Measurements from ENCODE around the gene KRT5.

KRT5 gene

GRCh38 chr12:52518574-52519386 is 1.4 kb downstream of the KRT5 start:
- Histone ChIP-seq H3K9me3 (ENCODE audit: insufficient read depth, low read length) (no peaks in the 10 kb centered on the region), H3K27me3 (ENCODE audit: insufficient read depth, insufficient read length) (peaks cover under 1% of the 10 kb centered on the region), H3K36me3 (ENCODE audit: insufficient read depth, insufficient read length, low read length) (no peaks in the 10 kb centered on the region), H3K4me3 (ENCODE audit: insufficient read length, low read depth) (no peak overlapping the region), H3K9ac (ENCODE audit: insufficient read length, low read depth) (no peak overlapping the region), H3K4me1 (ENCODE audit: insufficient read depth, insufficient read length) (peaks cover 15% of the 10 kb centered on the region)
- no peak for DNase-seq (ENCODE audit: low read depth, low spot score)
- TF ChIP-seq SUZ12 (IDR thresholded peaks at IDR 0.05; ENCODE audit: extremely low read depth, insufficient read depth, insufficient read length) (no peak), YY1 (IDR thresholded peaks at IDR 0.05; ENCODE audit: insufficient read depth, insufficient read length) (no peak), ZNF274 (IDR thresholded peaks at IDR 0.05; ENCODE audit: low read depth, low read length) (no peak)

GRCh38 chr12:52517888-52518287 is 2.3 kb downstream of the KRT5 start:
- TF ChIP-seq ZNF274 (IDR thresholded peaks at IDR 0.05; ENCODE audit: low read depth, low read length) (no peak), YY1 (IDR thresholded peaks at IDR 0.05; ENCODE audit: insufficient read depth, insufficient read length) (no peak), SUZ12 (IDR thresholded peaks at IDR 0.05; ENCODE audit: extremely low read depth, insufficient read depth, insufficient read length) (no peak)
- Histone ChIP-seq H3K4me3 (ENCODE audit: insufficient read length, low read depth) (no peak overlapping the region), H3K4me1 (ENCODE audit: insufficient read depth, insufficient read length) (peaks cover 12% of the 10 kb centered on the region), H3K36me3 (ENCODE audit: insufficient read depth, insufficient read length, low read length) (no peaks in the 10 kb centered on the region), H3K9ac (ENCODE audit: insufficient read length, low read depth) (no peak overlapping the region), H3K9me3 (ENCODE audit: insufficient read depth, low read length) (no peaks in the 10 kb centered on the region), H3K27me3 (ENCODE audit: insufficient read depth, insufficient read length) (peaks cover 2% of the 10 kb centered on the region)
- no peak for DNase-seq (ENCODE audit: low read depth, low spot score)

- Histone ChIP-seq H3K4me1 (ENCODE audit: insufficient read depth, insufficient read length) (peaks cover 6% of the 10 kb centered on the region), H3K9me3 (ENCODE audit: insufficient read depth, low read length) (no peaks in the 10 kb centered on the region), H3K36me3 (ENCODE audit: insufficient read depth, insufficient read length, low read length) (no peaks in the 10 kb centered on the region), H3K27me3 (ENCODE audit: insufficient read depth, insufficient read length) (peaks cover 2% of the 10 kb centered on the region), H3K9ac (ENCODE audit: insufficient read length, low read depth) (no peak overlapping the region), H3K4me3 (ENCODE audit: insufficient read length, low read depth) (no peak overlapping the region)
- DNase-seq (ENCODE audit: low read depth, low spot score): no peak
- no peak for TF ChIP-seq SUZ12 (IDR thresholded peaks at IDR 0.05; ENCODE audit: extremely low read depth, insufficient read depth, insufficient read length)
- no peak for TF ChIP-seq YY1 (IDR thresholded peaks at IDR 0.05; ENCODE audit: insufficient read depth, insufficient read length)
- TF ChIP-seq ZNF274 (IDR thresholded peaks at IDR 0.05; ENCODE audit: low read depth, low read length): no peak
Measured at GRCh38 chr12:52517005-52517835, 3.0 kb downstream of the KRT5 start.

- TF ChIP-seq YY1 (IDR thresholded peaks at IDR 0.05; ENCODE audit: insufficient read depth, insufficient read length) (no peak), ZNF274 (IDR thresholded peaks at IDR 0.05; ENCODE audit: low read depth, low read length) (no peak), SUZ12 (IDR thresholded peaks at IDR 0.05; ENCODE audit: extremely low read depth, insufficient read depth, insufficient read length) (no peak)
- DNase-seq (ENCODE audit: low read depth, low spot score): no peak
- Histone ChIP-seq H3K27me3 (ENCODE audit: insufficient read depth, insufficient read length) (peaks cover 2% of the 10 kb centered on the region), H3K36me3 (ENCODE audit: insufficient read depth, insufficient read length, low read length) (no peaks in the 10 kb centered on the region), H3K9me3 (ENCODE audit: insufficient read depth, low read length) (0 out of 2 replicates have a peak, but pooled peaks cover 2% of the 10 kb centered on the region), H3K4me1 (ENCODE audit: insufficient read depth, insufficient read length) (no peaks in the 10 kb centered on the region), H3K9ac (ENCODE audit: insufficient read length, low read depth) (no peak overlapping the region), H3K4me3 (ENCODE audit: insufficient read length, low read depth) (no peak overlapping the region)
Measured at GRCh38 chr12:52515927-52516831, 4.0 kb downstream of the KRT5 start.

GRCh38 chr12:52515319-52515646 is 4.9 kb downstream of the KRT5 start:
- Histone ChIP-seq H3K27me3 (ENCODE audit: insufficient read depth, insufficient read length) (peaks cover 2% of the 10 kb centered on the region), H3K9me3 (ENCODE audit: insufficient read depth, low read length) (peaks cover 11% of the 10 kb centered on the region), H3K4me3 (ENCODE audit: insufficient read length, low read depth) (no peak overlapping the region), H3K9ac (ENCODE audit: insufficient read length, low read depth) (no peak overlapping the region), H3K4me1 (ENCODE audit: insufficient read depth, insufficient read length) (no peaks in the 10 kb centered on the region), H3K36me3 (ENCODE audit: insufficient read depth, insufficient read length, low read length) (no peaks in the 10 kb centered on the region)
- DNase-seq (ENCODE audit: low read depth, low spot score): no peak
- TF ChIP-seq SUZ12 (IDR thresholded peaks at IDR 0.05; ENCODE audit: extremely low read depth, insufficient read depth, insufficient read length): no peak
- no peak for TF ChIP-seq YY1 (IDR thresholded peaks at IDR 0.05; ENCODE audit: insufficient read depth, insufficient read length)
- TF ChIP-seq ZNF274 (IDR thresholded peaks at IDR 0.05; ENCODE audit: low read depth, low read length): no peak

GRCh38 chr12:52514471-52515318 is 5.5 kb downstream of the KRT5 start:
- no peak overlapping the region for H3K9ac ChIP-seq (ENCODE audit: insufficient read length, low read depth)
- H3K36me3 ChIP-seq (ENCODE audit: insufficient read depth, insufficient read length, low read length): no peaks in the 10 kb centered on the region
- DNase-seq (ENCODE audit: low read depth, low spot score): no peak
- peaks cover 12% of the 10 kb centered on the region for H3K9me3 ChIP-seq (ENCODE audit: insufficient read depth, low read length)
- no peaks in the 10 kb centered on the region for H3K4me1 ChIP-seq (ENCODE audit: insufficient read depth, insufficient read length)
- H3K4me3 ChIP-seq (ENCODE audit: insufficient read length, low read depth): no peak overlapping the region
- TF ChIP-seq ZNF274 (IDR thresholded peaks at IDR 0.05; ENCODE audit: low read depth, low read length): no peak
- no peak for TF ChIP-seq YY1 (IDR thresholded peaks at IDR 0.05; ENCODE audit: insufficient read depth, insufficient read length)
- TF ChIP-seq SUZ12 (IDR thresholded peaks at IDR 0.05; ENCODE audit: extremely low read depth, insufficient read depth, insufficient read length): no peak
- peaks cover 2% of the 10 kb centered on the region for H3K27me3 ChIP-seq (ENCODE audit: insufficient read depth, insufficient read length)
